Karpas-422 (cell line): ENCODE results near the gene NPHS1. TPM values are rescaled to one million over a fixed set of nuclear protein-coding genes. Genes with fewer than 3 reads are reported as not detected.

ENCODE experiments used
- DNase-seq: peaks from one replicate; pipeline ENCODE4 v3.0.0-alpha.2; 2015
- H2AFZ ChIP-seq: fragments of 200-600 bp; sonication (generic); 2 replicates; pipeline ENCODE4 v1.6.1; 2014; ENCODE audit warnings: antibody characterized with exemption, low read length, mixed read lengths
- H3K27ac ChIP-seq: fragments of 200-600 bp; sonication (generic); 2 replicates; pipeline ENCODE4 v1.5.1; 2014; ENCODE audit warnings: mild to moderate bottlenecking, low read length, moderate library complexity
- H3K27me3 ChIP-seq: fragments of 200-600 bp; sonication (generic); 2 replicates; pipeline ENCODE4 v1.6.1; 2014; ENCODE audit warnings: low read length, mixed read lengths
- H3K36me3 ChIP-seq: fragments of 200-600 bp; sonication (generic); 2 replicates; pipeline ENCODE4 v1.6.1; 2014; ENCODE audit warnings: low read length, mixed read lengths; ENCODE audit not compliant: insufficient read depth
- H3K4me1 ChIP-seq: fragments of 200-600 bp; sonication (generic); 2 replicates; pipeline ENCODE4 v1.6.1; 2014; ENCODE audit warnings: mild to moderate bottlenecking, low read length, mixed read lengths
- H3K4me2 ChIP-seq: fragments of 200-600 bp; sonication (generic); 2 replicates; pipeline ENCODE4 v1.6.1; 2014; ENCODE audit warnings: low read length, low read depth, mild to moderate bottlenecking; ENCODE audit not compliant: poor library complexity, severe bottlenecking
- H3K4me3 ChIP-seq: fragments of 200-600 bp; sonication (generic); 2 replicates; pipeline ENCODE4 v1.5.1; 2014; ENCODE audit warnings: mild to moderate bottlenecking, antibody characterized with exemption, low read length, mixed read lengths
- H3K79me2 ChIP-seq: fragments of 200-600 bp; sonication (generic); 2 replicates; pipeline ENCODE4 v1.6.1; 2014; ENCODE audit warnings: mild to moderate bottlenecking, low read length, mixed read lengths
- H3K9ac ChIP-seq: fragments of 200-600 bp; sonication (generic); 2 replicates; pipeline ENCODE4 v1.6.0; 2014; ENCODE audit warnings: low read length
- H3K9me2 ChIP-seq: fragments of 200-600 bp; sonication (generic), shearing (Covaris generic); replicated peaks from 2 replicates; pipeline ENCODE4 v1.6.0; 2014; ENCODE audit warnings: mild to moderate bottlenecking, low read length, moderate library complexity; ENCODE audit not compliant: insufficient read depth
- H3K9me3 ChIP-seq: fragments of 300-700, 200-600 bp; sonication (generic); 2 replicates; pipeline ENCODE4 v1.6.1; 2014; ENCODE audit warnings: low read length, mixed read lengths
- H4K20me1 ChIP-seq: fragments of 200-600 bp; sonication (generic); 2 replicates; pipeline ENCODE4 v1.6.1; 2014; ENCODE audit warnings: mild to moderate bottlenecking, antibody characterized with exemption, low read length, low read depth; ENCODE audit not compliant: insufficient read depth
- total RNA-seq: library from RNA; depleted of rRNA; stranded (reverse); fragments of >200 nt; shearing (Covaris generic); gene quantifications from 2 replicates; pipeline ENCODE4 v1.2.3, GENCODE V29; 2014; ENCODE audit warnings: low replicate concordance

The NPHS1 gene
- total RNA-seq, 1 experiment from 2014 or later = not detected

GRCh38 chr19:35793381-35794165 lies 58.7 kb downstream of the NPHS1 start:
- Histone ChIP-seq H3K27me3 (no peaks in the 10 kb centered on the region), H3K4me1 (no peaks in the 10 kb centered on the region), H3K4me3 (no peak overlapping the region), H4K20me1 (no peaks in the 10 kb centered on the region), H3K79me2 (no peaks in the 10 kb centered on the region), H3K9me2 (no peaks in the 10 kb centered on the region), H3K4me2 (no peak overlapping the region), H2AFZ (no peak overlapping the region), H3K36me3 (no peaks in the 10 kb centered on the region), H3K27ac (no peak overlapping the region), H3K9me3 (no peaks in the 10 kb centered on the region), H3K9ac (no peak overlapping the region)
- DNase-seq = no peak

- H3K4me3 ChIP-seq = no peak overlapping the region
- H3K9ac ChIP-seq = no peak overlapping the region
- H3K4me2 ChIP-seq = no peak overlapping the region
- no peaks in the 10 kb centered on the region for H3K79me2 ChIP-seq
- no peaks in the 10 kb centered on the region for H3K27me3 ChIP-seq
- H3K27ac ChIP-seq = no peak overlapping the region
- no peaks in the 10 kb centered on the region for H3K9me3 ChIP-seq
- no peak overlapping the region for H2AFZ ChIP-seq
- H3K4me1 ChIP-seq = no peaks in the 10 kb centered on the region
- H3K36me3 ChIP-seq = no peaks in the 10 kb centered on the region
- H4K20me1 ChIP-seq = no peaks in the 10 kb centered on the region
- H3K9me2 ChIP-seq = no peaks in the 10 kb centered on the region
- no peak for DNase-seq
These were observed 59.4 kb downstream of the NPHS1 start for GRCh38 chr19:35792888-35793287.

- Histone ChIP-seq H3K9ac (no peak overlapping the region), H3K36me3 (no peaks in the 10 kb centered on the region), H3K79me2 (no peaks in the 10 kb centered on the region), H3K4me2 (no peak overlapping the region), H3K4me3 (no peak overlapping the region), H3K9me3 (no peaks in the 10 kb centered on the region), H3K27ac (no peak overlapping the region), H4K20me1 (no peaks in the 10 kb centered on the region), H3K9me2 (no peaks in the 10 kb centered on the region), H2AFZ (no peak overlapping the region), H3K27me3 (no peaks in the 10 kb centered on the region), H3K4me1 (no peaks in the 10 kb centered on the region)
- no peak for DNase-seq
These were observed 60.0 kb downstream of the NPHS1 start for GRCh38 chr19:35792312-35792711.

- Histone ChIP-seq H3K27me3 (no peaks in the 10 kb centered on the region), H2AFZ (no peak overlapping the region), H4K20me1 (no peaks in the 10 kb centered on the region), H3K4me3 (no peak overlapping the region), H3K4me1 (no peaks in the 10 kb centered on the region), H3K4me2 (no peak overlapping the region), H3K36me3 (no peaks in the 10 kb centered on the region), H3K9ac (no peak overlapping the region), H3K27ac (no peak overlapping the region), H3K9me3 (no peaks in the 10 kb centered on the region), H3K9me2 (no peaks in the 10 kb centered on the region), H3K79me2 (no peaks in the 10 kb centered on the region)
- DNase-seq = no peak
These were observed 60.5 kb downstream of the NPHS1 start for GRCh38 chr19:35791814-35792279.

- Histone ChIP-seq H2AFZ (no peak overlapping the region), H3K4me3 (no peak overlapping the region), H3K36me3 (no peaks in the 10 kb centered on the region), H3K9me2 (no peaks in the 10 kb centered on the region), H3K27me3 (no peaks in the 10 kb centered on the region), H3K4me2 (no peak overlapping the region), H3K9ac (no peak overlapping the region), H3K4me1 (no peaks in the 10 kb centered on the region), H3K27ac (no peak overlapping the region), H3K9me3 (no peaks in the 10 kb centered on the region), H4K20me1 (no peaks in the 10 kb centered on the region), H3K79me2 (no peaks in the 10 kb centered on the region)
- DNase-seq = peak; percentile 81
These were observed 61.1 kb downstream of the NPHS1 start for GRCh38 chr19:35790981-35791813.

DNA sequence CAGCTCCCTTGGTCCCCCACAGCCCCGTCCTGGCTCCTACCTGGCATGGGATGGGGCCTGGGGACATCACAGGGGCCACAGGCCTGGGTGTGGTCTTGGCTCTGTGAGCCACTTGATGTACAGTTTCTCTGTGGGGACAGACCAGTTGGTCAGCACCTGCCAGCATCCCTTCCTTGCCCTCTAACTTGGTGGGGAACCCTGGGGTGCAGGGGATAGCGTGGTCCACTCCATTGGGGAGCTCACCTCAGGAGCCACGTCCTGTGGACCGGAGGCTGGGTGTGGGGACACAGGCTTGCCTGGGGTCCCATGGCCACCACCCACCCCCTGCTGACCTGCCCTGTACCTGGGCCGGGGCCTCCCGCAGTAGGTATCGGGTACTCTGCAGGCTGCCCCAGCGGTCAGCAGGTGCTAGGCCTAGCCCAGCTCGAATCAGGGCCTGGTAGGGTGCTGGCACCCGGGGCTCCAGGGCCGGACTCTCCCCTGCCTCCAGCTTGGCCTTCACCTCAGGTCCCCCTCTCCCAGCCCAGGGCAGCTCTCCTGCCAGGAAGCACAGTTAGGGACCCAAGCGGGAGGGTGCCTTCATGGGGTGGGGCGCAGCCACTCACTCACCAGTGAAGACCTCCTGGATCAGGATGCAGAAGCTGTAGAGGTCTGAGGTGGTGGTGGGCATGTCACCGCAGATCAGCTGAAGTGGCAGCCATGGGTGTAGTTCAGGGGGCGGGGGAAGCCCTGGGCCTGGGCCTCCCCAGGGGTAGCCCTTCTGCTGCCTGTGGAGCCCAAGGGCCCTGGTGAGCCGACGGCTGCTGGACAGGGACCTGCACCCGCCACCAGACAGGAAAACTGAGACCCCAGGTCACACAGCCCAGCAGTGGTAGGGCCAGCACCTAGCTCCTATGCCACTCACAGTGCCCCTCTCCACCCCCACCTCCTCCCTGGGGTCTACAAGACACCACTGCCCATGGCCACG lies 62.0 kb downstream of the NPHS1 start:
- Histone ChIP-seq H3K27me3 (no peaks in the 10 kb centered on the region), H3K27ac (no peak overlapping the region), H2AFZ (no peak overlapping the region), H3K36me3 (no peaks in the 10 kb centered on the region), H3K4me1 (no peaks in the 10 kb centered on the region), H3K79me2 (no peaks in the 10 kb centered on the region), H3K9me3 (no peaks in the 10 kb centered on the region), H4K20me1 (no peaks in the 10 kb centered on the region), H3K9me2 (no peaks in the 10 kb centered on the region), H3K9ac (no peak overlapping the region), H3K4me2 (no peak overlapping the region), H3K4me3 (no peak overlapping the region)
- DNase-seq = no peak

DNA sequence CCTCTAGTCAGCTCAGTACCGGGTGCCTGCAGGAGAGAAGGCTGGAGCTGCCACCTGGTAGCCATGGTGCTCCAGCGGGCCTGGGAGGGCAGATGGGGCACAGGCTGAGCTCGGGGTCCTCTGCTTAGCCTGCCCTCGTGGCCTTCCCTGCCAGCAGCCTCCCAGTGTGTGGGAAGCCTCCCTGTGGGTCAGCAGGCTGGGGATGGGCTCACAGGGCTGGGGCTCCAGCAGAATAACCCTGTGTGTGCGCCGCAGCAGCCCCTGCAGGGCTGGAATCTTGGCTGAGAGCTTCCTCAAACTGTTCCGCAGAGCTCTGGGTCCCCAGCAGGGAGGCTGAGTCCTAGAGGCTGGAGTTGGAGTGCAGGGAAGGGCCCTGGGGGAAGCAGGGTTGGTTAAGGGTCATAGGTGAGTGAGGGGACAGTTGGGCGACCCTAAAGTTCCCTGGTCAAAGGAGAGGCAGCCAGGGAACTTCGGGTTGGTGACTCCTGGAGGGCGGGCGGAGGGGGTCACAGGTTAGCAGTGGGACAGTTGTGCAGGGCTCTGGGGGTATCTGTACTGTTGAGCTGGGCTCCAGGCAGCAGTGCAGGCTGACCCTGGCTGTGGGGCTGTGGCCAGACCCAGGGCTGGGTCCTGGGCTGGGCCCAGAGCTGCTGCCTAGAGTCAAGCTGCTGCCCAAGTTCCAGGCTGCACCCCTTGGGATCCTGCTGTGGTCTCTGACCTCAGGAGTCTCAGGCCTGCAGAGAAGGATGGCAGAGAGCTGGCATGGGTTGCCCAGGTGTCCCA lies 62.9 kb downstream of the NPHS1 start:
- Histone ChIP-seq H3K4me2 (no peak overlapping the region), H3K36me3 (no peaks in the 10 kb centered on the region), H2AFZ (no peak overlapping the region), H3K9ac (no peak overlapping the region), H3K4me3 (no peak overlapping the region), H3K9me2 (no peaks in the 10 kb centered on the region), H3K9me3 (no peaks in the 10 kb centered on the region), H3K4me1 (no peaks in the 10 kb centered on the region), H3K79me2 (no peaks in the 10 kb centered on the region), H4K20me1 (no peaks in the 10 kb centered on the region), H3K27ac (no peak overlapping the region), H3K27me3 (no peaks in the 10 kb centered on the region)
- DNase-seq = no peak
